ENCODE results near the gene FXYD7.
A peak's percentile ranks its signal among the peaks of the same experiment; 100 is the strongest.
"Not testable (repeated sequence)": the region's sequence is repeated elsewhere in the genome, so short reads cannot be mapped to it uniquely, and the experiment has no call there.

The FXYD7 gene

DNA sequence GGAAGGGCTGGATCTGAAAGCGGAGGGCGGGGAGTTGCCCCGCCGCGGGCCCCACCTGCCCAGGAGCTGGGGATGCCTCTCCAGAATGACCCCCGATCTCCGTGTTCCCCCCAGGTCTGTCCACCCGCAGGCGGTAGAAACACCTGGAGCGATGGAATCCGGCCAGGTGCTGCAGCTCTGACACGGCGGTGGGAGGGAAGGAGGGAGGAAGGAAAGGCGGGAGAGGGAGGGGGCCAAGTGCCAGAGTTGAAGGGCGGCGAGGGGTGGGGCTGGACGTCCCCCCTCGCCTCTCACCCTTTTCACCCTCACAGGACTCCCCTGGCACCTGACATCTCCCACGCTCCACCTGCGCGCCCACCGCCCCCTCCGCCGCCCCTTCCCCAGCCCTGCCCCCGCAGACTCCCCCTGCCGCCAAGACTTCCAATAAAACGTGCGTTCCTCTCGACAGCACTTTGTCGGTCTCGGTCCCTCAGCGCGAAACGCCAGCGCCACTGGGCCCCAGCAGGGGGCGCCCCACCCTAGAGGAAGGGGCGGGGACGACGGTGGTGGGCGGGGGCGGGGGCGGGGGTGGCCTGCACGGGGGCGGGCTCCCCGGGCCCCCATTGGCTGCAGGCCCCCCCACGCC, 337 bp upstream of the FXYD7 start:
- DNase-seq, result peak in 32 of 51 donors; percentile 14 to 77 (median 40)

DNA sequence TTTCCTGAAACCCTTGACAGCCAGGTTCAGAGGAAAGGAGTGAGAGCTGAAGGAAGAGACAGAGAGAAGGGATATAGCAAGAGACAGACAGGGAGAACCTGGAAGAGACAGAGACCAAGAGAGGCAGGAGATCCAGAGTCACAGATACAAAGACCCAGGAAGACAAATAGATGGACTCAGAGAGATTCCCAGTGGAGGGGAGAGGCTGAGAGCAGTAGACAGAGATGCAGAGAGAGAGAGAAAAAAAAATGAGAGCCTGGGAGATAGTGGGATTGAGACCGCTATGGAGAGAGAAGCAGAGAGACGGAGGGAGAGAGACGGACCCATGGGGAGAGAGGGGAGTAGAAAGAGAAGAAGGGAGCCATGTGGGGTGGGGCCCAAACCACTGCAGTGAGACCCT, 763 bp downstream of the FXYD7 start:
- DNase-seq, result no peak

DNA sequence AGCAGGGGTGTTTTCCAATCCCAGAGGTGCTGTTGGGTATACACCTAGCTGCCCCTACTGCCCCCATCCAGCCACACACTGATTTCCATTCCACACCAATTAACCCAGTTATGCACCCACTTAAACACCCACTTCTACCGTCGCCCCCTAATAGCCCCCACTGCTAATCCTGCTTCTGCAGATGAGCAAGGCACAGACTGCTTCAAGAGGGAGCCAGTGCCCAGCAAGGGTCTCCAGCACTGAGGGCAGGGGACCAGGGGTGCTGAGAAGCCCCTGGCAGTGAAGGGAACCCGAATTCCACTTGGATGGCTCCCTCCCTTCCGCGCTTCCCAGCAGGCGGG, 1.2 kb downstream of the FXYD7 start:
- no peak for DNase-seq

DNA sequence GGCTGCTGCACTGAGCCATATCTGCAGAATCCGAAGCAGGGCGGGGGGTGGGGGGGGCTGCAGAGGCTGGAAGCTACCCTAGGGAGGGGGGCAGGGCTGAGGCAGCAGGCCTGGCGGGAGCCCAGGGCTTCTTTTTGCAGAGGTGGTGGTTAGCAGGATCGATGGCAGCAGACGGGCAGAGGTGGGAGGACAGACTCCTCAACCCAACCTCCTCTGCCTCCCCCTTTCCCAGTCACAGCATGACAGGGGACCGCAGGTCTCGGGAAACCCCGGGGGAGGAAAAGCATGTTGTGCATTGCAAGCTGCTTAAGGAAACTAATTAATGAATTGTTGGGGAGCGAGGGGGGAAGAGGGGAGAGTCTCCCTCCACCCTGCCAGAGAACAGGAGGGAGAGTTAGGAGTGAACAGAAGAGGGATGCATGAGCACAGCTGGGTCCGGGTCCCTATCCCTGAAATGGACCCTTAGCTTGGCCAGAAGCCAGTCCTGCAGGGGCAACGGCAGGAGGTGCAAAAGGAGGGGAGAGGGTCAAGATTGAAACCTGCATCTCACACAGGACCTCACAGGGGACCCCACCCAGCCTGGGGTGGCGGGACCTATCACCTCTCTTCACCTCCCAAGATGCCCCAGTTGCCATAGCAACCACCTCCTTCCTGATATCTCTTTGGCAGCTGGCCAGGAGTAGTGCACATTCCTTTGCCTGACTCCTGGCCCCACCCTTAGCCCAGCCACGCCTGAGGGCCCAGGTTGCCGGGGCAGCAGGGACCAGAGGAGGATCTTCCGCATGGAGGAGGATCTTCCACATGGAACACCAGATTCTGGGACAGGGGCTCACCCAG, 1.8 kb downstream of the FXYD7 start:
- DNase-seq, result peak in 3 of 51 donors; percentile 13 to 72 (median 15)

DNA sequence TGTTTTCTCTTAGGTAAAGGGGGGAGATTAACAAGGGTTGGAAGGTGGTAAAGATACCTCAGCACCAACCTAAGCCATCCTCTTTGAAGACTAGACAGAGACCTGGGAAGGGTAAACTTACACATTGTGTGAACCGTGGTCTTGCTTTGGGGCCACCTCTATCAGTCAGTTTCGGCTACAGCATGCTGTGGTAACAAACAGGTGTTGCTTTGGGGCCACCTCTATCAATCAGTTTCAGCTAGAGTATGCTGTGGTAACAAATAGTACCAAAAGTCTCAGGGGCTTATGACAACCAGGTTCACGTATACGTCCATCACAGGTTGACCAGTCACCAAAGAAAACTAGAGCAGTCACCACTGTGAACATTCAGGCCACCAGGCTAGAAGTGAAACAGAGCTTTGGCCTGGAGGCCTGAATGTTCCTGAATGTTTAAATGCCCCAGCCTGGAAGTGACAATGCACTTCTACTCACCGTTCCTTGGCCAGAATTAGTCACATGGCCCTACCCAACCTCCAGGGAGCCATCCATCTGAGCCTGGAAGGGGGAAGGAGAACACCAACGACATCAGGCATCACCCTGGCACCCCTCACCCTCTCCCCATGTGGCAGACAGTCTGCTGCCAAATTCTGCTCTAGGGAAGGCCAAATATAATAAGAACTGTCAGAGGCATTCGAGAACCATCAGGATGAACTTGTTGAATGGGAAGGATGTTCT, 3.8 kb downstream of the FXYD7 start:
- peak in 1 of 51 donors; percentile 6 for DNase-seq

DNA sequence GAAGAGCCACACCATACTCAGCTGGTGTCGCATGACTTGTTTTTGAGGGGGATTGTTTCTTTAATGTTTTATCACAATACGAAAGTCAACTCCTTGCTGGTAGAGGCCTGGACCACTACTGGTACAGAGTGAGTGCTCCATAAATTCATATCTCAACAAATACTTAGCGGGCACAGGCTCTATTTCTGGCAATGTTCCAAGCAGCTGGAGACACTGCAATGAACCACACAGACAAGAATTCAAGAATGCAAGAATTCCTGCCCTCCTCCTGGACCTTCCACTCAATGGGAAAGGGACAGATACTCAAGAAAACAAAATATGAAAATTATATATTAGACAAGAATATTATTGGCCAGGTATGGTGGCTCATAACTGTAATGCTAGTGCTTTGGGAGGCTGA, 6.4 kb downstream of the FXYD7 start:
- DNase-seq, result no peak

DNA sequence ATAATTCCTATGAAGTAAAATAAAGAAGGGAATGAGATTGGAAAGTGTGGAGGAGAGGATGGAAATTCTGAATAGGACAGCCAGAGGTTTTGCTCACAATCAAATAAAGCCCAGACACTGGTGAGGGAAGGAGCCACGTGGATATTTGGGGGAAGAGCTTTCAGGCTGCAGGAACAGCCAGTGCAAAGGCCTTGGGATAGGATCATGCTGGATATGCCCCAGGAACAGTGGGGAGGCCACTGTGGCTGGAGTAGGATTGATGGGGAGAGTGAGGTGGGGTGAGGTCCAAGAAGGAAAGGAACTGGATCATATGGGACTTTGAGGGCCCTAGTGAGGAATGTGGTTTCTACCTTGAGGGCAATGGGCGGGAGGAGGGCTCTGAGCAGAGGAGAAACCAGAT, 7.4 kb downstream of the FXYD7 start:
- DNase-seq, result no peak

DNA sequence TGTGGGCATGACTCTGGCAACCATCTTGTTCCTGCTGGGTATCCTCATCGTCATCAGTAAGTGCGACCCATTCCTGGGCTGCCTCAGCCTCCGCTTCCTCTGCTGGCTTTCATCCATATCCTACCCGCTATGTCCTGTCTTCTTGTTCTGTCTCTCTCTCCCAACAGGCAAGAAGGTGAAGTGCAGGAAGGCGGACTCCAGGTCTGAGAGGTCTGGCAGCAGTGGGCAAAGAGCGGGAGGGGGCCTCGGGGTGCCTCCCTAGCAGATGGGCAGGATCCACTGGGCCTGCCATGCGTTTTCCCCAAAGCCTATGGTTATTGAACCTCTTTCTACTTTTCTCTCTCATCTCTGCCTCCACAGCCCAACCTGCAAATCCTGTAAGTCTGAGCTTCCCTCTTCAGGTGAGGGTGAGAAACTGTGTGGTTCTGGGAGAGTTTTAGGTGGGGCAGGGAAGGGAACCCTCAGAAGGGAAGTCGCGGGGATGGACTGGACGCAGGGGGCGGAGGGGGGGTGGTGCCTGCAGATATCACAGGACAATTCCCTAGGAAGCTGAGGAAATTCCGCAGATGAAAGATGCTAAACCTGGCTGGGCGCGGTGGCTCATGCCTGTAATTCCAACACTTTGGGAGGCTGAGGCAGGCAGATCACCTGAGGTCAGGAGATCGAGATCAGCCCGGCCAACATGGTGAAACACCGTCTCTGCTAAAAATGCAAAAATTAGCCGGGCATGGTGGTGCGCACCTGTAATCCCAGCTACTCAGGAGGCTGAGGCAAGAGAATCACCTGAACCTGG, 8.4 kb downstream of the FXYD7 start:
- no peak for DNase-seq

DNA sequence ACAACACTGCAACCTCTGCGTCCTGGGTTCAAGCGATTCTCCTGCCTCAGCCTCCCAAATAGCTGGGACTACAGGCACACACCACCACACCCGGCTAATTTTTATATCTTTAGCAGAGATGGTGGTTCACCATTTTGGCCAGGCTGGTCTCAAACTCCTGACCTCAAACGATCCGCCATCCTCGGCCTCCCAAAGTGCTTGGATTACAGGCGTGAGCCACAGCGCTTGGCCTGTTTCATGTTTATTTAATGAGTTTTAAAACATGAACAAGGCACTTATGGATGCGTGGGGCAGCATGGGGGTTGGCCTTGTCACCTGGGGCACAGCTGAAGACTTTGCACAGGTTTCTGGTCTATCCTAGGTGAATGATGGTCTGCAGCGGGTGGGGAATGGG, 10.1 kb downstream of the FXYD7 start:
- DNase-seq, result not testable (repeated sequence)

DNA sequence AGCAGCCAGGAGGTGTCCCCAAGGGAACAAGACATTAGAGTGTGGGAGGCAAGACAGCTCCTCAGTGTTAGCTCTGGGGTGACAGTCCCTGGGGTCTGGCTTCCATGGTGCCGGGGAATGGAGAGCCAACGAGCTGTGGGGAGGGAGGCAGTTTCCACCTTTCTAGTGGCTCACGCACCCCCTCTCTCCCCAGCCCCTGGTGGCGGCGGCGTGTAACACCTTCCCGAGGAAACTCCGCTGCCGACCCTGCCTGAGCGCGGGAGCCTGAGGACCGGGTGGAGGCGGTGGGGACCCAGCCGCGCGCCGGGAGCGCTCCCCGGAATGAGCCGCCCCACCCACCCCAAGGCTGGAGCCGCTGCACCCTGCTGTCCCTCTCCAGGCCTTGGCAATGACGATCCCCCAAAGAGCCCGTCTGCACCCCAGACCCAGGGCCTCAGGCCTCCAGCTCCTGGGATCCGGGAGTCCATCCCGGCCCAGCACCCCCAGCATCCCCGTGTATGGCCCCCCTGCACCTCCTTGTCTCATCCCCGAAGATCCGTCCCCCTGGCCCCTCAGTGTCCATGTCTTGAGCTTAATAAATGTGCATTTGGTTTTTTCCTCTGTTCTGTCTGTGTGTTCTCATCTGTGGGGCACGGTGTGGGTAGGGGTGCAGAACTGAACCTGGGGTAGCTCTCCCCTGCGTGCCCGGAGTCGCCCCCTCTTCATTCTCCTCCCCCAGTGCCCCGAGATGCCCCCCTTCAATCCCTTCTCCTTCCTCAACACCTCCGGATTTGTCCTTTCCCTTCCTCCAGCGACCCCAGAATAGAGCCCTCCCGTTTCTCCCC, 10.9 kb downstream of the FXYD7 start:
- DNase-seq, result no peak

- peak in 2 of 51 donors; percentile 12 to 13 for DNase-seq
These were observed 11.7 kb downstream of the FXYD7 start, which contains the start of gene FXYD5 for GRCh38 chr19:35154525-35155406. TSS of gene FXYD5 (plus strand) at chr19:35154735. CDS start at chr19:35155551, 816 bp downstream.

DNA sequence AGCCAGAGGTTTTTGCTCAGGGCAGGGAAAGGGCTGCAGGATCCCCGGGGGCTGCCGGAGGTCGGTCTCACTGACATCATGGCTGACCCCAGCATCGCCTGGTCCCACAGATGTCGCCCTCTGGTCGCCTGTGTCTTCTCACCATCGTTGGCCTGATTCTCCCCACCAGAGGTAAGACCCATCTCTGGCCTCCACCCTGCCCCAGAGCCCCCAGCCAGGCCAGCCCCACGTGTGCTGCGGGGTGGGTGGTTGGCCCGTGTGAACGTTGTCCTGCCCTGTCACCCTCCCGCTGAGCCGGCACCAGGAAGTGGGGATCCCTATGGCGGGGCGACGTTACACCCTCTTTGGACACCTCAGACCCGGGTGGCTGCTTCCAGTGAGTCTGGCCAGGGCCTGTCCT, 12.4 kb downstream of the FXYD7 start:
- DNase-seq, result no peak

DNA sequence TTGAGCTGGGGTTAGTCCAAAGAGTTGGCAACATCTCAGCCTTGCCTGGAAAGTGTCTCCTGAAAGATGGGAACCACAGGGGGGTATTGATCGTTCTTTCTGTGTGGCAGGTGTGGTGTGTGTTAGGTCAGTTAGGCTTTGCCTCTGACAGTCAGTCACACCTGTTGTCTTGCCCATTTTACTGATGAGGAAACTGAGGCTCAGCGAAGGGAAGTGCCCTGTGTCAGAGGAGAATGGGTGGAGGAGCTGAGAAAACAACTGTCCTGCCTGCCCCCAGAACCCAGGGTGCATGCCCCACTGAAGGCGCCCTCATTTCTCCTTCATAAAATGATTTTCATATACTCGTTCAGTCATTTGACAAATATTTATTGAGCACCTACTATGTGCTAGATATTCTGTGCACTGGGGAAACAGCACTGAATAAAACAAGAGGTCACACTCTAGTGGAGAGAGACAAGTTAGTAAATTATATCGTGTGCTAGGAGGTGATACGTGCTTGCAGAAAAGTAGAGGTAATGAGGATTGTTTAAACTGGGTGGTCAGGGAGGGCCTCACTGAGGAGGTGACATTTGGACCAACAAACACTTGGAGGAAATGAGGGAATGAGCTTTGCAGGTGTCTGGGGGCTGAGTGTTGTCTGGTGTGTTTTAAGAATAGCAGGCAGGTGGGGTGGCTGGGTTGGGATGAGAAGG, 13.1 kb downstream of the FXYD7 start:
- DNase-seq, result no peak

DNA sequence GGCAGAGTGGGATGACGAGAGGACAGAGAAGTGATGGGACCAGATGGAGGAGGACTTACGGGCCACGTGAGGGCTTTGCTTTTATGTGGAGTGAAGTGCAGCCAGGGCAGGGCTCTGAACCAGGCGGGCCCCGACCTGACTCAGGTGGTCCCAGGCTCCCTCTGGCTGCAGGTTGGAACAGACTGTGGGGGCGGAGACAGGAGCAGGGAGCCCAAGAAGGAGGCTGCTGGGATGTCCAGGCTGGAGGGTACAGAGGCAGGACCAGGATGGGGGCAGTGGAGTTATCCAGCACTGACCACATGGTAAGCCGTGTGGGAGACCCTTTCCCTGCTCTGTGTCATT, 13.6 kb downstream of the FXYD7 start:
- no peak for DNase-seq

DNA sequence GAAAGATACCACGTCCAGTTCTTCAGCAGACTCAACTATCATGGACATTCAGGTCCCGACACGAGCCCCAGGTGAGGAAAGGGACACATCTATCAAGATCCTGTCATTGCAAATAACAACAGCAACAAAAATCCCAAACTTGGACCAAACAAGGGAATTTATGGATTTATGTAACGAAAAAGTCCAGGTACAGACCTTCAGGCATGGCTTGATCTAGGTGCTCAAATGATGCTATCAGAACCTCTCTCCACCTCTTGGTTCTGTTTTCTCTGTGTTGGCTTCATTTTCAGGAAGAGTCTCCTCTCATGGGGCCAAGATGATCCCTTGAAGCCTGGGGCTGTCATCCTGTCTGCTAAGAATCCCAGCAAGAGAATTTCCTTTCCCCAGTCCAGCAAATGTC, 14.4 kb downstream of the FXYD7 start:
- no peak for DNase-seq

DNA sequence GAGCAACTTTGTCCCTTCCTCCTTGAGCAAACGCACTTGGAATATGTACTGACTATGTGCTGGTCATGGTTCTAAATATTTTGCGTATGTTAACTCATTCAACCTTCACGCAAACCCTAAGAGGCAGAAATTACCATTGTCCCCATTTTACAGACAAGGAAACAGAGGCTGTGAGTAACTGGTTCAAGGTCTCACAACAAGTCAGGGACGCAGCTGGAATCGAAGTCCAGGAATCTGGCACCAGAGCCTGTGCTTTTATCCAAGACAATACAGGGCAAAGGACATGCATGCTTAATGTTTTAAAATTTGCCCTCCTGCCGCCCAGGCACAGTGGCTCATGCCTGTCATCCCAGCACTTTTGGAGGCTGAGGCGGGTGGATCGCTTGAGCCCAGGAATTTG, 16.6 kb downstream of the FXYD7 start:
- no peak for DNase-seq

DNA sequence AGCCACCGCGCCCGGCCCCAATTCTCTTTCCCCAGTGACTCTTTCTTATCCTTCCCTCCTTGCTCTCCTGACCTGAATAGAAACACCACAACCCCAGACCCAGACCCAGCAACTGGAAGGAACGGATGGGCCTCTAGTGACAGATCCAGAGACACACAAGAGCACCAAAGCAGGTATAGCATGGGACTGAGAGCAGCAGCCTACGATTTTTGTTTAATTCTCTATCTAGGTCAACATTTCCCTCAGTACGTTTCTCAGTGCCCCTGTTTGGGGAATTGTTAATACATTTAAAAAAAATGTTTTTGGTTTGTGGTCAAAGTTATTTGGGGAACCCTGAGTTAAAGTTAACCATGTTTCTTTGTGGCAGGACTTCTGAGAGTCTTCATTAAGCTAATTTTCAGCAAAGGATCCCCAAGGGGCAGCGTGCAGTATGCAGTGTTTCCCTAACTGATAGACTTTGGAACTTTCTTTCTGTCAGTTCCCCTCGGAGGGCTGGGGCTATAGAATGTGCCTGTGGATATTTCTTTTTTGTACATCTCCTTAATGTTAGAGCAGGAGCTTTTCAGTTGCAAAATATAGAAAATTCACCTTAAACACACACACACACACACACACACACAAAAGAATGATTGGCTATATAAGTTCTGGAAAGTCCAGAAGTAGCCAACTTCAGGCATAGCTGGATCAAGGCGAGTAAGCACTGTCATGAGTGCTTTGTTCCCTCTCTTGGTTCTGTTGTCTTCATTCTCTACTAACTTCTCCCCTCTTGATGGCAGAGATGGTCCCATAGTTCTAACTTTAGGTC, 17.8 kb downstream of the FXYD7 start:
- DNase-seq, result no peak

DNA sequence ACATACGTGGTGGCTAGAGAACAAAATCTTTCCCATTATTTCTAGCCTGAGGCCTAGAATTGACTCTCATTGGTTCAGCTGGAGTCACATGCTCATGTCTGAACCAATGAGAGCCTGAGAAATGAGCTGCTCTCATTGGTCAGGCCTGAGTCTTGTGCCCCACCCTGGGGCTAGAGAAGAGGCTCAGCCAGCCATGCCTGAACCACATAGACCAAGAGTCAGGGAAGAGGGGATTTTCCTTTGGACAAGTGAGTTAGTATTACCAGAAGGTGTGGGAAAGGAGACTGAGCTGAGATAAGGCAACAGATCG, 18.3 kb downstream of the FXYD7 start:
- DNase-seq, result no peak

All from hypothalamus (tissue), 51 donors.